HFF-Myc (cell line): ENCODE results near the gene ADAMTS8.

Experiments used
- DNase-seq: peaks from one replicate; pipeline ENCODE4 v3.0.0-alpha.2; 2011; ENCODE audit warnings: low read depth; ENCODE audit errors: extremely low read depth
- H3K4me3 ChIP-seq: replicated peaks from 2 replicates; pipeline ENCODE4 v1.5.1; 2011; ENCODE audit warnings: low read depth, mild to moderate bottlenecking, control low read depth, low read length
- TF ChIP-seq, protein P1 (sequence below): IDR thresholded peaks from 2 replicates; pipeline ENCODE4 v1.5.1; 2012; ENCODE audit warnings: mild to moderate bottlenecking, low read depth, low read length, control low read depth; ENCODE audit errors: missing control alignments

ADAMTS8 gene

DNA sequence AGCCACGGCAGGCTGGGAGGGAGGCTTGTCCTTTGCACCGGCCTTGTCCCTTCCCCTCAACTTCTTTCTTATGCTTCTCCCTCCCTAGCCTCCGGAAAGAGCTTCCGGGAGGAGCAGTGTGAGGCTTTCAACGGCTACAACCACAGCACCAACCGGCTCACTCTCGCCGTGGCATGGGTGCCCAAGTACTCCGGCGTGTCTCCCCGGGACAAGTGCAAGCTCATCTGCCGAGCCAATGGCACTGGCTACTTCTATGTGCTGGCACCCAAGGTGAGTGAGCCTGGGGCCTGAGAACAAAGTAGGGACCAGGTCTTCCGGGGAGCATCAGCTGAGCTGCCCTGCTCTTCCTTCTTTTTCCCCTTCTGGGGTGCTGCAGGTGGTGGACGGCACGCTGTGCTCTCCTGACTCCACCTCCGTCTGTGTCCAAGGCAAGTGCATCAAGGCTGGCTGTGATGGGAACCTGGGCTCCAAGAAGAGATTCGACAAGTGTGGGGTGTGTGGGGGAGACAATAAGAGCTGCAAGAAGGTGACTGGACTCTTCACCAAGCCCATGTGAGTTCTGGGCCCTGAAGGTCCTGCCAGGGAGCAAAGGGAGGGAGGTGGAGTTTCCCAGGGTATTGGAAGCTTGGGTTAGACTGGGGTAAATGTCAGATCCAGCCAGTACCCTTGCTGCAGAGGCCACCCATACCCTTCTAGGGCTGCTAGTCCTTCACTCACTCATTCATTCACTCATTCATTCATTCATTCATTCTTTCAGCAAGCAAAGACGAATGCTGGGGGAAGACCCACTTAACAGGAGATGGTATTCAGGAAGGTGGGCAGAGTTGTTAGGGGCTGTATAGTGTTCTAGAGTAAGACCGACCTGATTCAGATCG is 42.7 kb upstream of the ADAMTS8 start:
- no peak overlapping the region for H3K4me3 ChIP-seq
- no peak for DNase-seq
- TF ChIP-seq, protein P1, sequence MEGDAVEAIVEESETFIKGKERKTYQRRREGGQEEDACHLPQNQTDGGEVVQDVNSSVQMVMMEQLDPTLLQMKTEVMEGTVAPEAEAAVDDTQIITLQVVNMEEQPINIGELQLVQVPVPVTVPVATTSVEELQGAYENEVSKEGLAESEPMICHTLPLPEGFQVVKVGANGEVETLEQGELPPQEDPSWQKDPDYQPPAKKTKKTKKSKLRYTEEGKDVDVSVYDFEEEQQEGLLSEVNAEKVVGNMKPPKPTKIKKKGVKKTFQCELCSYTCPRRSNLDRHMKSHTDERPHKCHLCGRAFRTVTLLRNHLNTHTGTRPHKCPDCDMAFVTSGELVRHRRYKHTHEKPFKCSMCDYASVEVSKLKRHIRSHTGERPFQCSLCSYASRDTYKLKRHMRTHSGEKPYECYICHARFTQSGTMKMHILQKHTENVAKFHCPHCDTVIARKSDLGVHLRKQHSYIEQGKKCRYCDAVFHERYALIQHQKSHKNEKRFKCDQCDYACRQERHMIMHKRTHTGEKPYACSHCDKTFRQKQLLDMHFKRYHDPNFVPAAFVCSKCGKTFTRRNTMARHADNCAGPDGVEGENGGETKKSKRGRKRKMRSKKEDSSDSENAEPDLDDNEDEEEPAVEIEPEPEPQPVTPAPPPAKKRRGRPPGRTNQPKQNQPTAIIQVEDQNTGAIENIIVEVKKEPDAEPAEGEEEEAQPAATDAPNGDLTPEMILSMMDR: no peak

DNA sequence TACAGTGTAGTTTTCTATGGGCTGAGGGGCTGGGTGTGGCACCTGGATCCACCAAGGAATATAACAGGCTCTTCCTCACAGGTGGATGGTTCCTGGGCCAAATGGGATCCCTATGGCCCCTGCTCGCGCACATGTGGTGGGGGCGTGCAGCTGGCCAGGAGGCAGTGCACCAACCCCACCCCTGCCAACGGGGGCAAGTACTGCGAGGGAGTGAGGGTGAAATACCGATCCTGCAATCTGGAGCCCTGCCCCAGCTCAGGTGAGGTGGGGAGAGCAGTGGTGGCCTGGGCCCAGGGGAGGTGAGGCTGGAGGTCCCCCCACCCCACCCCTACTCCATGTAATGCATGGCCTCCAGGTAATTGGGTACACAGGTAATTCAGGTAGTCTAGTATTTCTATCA is 40.8 kb upstream of the ADAMTS8 start:
- DNase-seq: no peak
- TF ChIP-seq, protein P1: no peak
- no peak overlapping the region for H3K4me3 ChIP-seq

DNA sequence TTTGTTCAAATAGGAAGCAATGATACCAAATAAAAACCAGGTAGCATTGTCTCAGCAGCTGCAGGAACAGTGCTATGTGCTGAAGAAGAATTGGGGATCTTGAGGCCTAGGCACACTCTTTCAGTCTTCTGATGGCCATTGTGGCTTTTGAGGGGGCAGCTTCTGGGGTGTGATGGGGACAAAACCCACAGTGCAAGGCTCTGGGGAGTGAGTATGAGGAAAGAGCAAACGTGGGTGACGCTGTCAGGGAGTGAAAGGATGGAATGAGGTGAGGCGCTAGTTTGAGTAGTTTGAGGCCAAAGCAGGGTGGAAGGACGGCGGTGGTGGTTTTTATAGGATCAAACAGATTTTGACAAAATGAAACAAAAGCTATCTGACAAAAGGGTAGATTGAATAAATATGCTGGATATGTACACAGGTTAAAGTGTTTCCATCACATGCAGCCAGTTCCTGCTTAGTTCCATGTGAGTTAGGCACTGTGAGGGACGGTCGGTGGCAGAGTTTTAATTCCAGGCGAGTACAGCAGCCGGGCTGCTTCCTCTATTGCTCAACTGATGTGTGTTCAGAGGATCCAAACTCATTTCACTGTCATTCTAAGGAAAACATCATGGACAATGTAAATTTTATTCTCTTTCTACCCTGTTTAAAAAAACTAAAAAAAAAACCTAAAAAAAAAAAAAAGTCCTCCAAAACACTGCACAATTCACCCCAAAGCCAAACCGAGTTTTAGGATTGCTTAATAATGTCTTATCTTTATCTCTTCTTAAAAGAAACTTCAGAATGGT is 38.9 kb upstream of the ADAMTS8 start:
- no peak for DNase-seq
- H3K4me3 ChIP-seq: no peak overlapping the region
- TF ChIP-seq, protein P1: no peak

DNA sequence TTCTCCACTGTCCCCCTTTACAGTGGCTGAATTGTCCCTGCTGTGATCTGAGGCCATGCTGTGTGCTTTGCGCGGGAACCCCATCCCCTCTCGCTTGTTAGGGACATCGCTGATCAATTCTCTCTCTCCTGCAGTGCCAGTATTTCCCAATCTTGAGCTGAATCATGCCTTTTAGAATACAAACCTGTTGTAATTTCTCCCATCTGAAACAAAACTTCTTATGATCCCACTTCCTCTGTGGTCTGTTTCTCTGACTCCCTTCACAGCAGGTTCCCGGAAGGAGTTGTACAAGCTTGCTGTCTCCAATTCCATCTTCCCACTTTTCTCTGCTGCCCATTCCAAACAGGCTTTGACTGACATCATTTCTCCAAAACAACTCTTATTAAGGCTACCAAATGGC is 36.9 kb upstream of the ADAMTS8 start:
- no peak for DNase-seq
- TF ChIP-seq, protein P1: no peak
- no peak overlapping the region for H3K4me3 ChIP-seq

DNA sequence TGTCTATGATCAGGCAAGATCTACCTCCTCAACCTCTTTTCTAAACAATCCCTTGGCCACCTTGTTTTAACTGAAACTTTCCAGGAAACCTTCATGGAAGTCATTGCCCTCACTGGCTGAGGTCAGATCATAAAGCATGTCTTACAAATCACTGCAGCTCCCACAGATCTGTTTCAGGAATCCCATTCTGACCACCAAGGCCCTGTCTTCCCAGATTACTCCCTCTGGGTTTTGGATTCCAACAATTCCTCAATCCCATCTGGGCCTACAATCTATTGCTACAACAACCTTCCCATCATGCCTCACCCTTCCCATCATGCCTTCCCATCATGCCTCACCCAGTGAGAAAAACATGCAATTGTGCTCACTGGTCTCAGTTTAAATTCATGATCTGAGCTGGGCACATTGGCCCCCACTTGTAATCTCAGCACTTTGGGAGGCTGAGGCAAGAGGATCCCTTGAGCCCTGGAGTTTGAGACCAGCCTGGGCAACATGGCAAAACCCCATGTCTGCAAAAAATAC is 35.9 kb upstream of the ADAMTS8 start:
- H3K4me3 ChIP-seq: no peak overlapping the region
- TF ChIP-seq, protein P1: no peak
- DNase-seq: no peak

DNA sequence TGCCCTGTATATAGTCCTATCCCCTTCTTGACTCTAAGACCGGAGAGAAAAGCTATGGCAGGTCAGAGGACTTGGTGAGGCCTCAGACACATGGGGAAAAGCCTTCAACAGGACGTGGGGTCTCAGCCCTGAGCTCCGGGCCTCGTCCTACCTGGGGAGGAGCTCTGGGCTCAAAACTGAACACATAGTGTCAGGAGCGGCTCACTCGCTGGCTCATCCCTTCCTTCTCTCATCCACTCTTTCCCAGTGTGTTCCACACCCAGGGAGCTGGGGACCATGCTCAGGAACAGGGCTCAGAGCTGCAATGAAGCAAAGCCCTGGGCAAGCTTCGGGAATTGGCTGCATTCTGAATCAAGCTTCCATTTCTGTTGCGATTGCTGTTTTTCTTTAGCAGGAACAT is 34.5 kb upstream of the ADAMTS8 start:
- TF ChIP-seq, protein P1: no peak
- no peak for DNase-seq
- no peak overlapping the region for H3K4me3 ChIP-seq
